HuH-7.5 (cell line): ENCODE results near the gene SLC9A8.
A peak's percentile ranks its signal among the peaks of the same experiment; 100 is the strongest.

Source experiments
- DNase-seq: peaks from one replicate; pipeline ENCODE4 v3.0.0; 2011; ENCODE audit warnings: low spot score

Gene SLC9A8

DNA sequence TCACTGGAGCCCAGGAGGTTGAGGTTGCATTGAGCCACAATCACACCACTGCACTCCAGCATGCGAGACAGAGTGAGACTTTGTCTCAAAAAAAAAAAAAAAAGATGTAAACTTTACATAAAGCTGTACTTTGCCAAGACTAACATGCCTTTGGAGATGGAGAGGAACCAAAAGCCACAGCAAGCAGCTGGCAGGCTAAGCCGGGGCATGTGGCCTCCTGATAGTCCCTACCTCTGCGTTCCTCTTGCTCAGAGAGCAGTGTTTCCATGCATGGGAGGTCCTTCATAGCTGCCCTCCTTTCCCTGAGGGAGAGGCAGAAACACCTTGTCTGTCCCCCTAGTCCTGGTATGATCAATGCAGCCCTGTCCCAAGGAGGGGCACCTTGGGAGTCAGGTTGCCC lies 67.5 kb downstream of the SLC9A8 start:
- DNase-seq: no peak

DNA sequence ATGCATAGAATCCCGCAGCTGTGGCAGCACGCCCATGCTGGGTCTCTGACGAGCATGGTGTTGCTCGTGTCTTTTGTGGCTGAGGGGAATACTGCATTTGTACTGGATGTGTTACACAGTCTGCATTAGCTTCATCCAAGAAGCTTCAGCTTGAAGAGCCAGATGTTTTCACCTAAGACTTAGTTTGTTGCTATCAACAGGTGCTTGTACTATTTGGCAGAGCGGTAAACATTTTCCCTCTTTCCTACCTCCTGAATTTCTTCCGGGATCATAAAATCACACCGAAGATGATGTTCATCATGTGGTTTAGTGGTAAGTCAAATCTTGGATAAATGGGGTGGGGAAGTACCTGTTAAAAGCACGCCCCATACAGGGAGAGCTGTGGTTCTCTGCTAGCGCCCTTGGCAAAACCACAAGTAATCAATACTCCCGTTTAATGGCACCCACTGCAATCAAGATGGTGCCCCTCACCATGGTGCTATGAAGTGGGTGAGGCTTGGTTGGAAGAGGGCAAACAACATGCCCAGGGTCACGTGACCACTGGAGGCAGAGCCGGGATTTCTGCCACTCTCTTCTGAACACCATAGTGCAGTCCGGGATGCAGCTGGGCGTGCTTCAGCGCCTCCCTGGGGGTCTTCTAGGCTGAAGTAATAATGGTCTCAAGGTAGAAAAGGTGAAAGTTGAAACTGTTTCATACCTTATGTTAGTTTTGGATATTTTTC lies 68.3 kb downstream of the SLC9A8 start:
- DNase-seq: no peak

DNA sequence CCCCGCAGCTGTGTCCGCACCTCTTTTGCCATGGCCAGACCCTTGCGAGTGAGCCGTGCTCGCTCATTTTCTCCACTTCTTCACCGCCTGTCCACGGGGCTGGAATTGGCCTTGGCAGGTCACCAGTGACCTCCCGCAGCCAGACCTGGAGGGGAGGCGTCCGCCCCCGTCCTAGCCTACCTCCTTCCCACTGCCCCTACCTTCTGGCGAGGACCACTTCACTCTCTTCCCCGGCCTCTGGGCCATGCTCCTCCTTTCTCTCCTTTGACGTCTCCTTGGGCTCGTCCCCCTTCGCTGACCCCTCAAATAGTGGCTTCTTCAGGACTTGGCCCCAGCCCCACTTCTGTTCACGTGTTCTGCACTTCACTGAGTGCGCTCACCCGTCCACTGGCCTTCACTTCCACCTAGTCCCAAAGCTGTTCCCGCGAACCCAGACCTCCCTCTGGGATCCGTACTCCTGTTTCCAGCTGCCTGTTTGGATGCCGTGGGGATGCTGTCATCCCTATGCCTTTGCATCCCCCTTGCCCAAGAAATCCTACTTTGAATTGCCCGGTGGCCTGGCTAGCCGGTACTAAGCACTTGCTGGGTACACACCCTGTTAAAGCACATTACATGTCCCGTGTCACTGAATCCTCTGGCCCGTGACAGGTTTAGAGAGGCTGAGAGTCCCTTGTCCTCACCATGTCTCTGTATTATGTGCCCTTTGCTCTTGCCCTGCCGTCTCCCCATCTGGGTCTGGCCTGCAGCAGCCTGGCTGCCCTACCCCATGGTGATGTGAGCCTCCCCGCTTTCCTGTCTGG lies 69.7 kb downstream of the SLC9A8 start:
- no peak for DNase-seq

DNA sequence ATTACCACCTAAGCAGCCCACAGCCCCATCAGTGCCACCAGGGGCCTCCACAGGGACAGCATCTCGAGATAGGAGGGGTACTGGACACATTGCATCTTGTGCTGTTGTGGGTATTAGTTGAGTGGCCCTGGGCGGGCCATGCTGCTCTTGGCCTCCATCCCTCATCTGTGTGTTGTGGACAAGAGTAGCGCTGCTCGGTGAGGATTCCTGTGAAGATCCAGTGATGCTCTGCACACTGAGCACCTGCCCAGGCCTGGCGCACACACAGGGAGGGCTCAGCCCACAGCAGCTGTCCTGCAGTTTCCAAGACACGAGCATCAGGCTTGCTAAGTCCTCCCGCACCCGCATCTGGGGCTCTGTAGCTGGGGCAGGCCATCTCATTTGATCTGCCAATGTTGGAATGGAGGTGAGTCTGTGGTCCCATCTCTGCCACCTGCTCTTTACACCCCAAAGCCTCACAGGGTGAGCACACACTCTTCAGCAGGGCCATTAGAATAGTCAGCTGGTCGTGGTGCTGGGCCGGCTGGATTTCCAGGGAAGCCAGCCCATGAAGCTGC lies 70.7 kb downstream of the SLC9A8 start:
- no peak for DNase-seq

DNA sequence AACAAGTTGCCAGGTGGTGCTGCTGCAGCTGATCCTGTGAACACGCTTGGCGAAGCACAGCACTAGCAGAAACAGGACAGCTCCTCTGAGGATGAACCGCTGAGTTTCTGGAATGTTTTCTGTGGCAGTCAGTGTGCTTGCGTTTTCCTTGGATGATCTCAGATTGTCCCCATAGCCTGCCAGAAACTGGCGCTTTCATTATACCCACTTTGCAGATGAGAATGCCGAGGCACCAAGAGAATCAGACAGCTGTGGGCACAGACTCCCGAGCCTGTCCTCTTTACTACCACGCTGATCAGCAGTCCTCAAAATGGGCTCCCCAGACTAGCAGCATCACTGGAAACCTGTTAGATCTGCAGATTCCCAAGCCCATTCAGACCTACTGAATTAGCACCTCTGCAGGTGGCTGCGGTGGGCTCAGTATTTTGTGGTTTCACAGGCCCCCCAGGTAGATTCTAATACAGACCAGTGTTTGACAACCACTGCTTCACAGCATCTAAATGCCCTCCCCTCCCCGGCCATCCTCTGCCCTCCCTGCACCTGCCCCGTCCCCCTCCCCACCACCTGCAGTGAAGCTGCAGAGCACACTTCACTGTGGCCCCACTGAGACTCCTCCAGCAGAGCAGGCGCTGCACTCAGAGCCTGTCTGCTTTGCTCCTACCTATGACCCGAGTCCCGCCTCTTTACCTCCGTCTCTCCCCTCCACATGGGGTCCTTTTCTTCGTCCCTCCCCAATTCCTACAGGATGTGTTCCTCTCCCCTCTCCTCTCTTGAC lies 73.1 kb downstream of the SLC9A8 start:
- no peak for DNase-seq

DNA sequence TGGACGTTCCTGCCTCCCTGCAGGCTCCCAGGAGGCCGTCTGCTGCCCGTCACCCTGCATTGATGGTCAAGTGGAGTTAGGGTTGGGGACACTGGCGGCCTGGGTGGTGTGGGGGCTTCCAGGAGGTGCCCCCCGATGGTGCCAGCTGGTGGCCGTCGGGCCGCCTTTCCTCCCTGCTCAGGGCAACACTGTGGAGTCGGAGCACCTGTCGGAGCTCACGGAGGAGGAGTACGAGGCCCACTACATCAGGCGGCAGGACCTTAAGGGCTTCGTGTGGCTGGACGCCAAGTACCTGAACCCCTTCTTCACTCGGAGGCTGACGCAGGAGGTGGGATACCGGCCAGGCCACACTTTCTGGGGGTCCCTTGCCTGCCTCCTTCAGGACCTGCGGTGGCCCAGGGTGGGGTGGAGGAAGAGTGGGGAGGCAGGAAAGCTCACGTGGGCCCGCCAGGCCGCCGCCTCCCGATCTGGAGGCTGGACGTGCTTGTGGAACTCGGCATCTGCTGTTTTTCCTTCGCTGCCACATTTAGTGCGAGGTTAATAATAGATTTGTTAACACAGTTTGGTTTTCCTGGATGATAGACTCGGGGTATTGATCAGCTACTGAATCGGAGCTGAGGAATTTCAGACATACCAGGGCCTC lies 74.1 kb downstream of the SLC9A8 start:
- no peak for DNase-seq

DNA sequence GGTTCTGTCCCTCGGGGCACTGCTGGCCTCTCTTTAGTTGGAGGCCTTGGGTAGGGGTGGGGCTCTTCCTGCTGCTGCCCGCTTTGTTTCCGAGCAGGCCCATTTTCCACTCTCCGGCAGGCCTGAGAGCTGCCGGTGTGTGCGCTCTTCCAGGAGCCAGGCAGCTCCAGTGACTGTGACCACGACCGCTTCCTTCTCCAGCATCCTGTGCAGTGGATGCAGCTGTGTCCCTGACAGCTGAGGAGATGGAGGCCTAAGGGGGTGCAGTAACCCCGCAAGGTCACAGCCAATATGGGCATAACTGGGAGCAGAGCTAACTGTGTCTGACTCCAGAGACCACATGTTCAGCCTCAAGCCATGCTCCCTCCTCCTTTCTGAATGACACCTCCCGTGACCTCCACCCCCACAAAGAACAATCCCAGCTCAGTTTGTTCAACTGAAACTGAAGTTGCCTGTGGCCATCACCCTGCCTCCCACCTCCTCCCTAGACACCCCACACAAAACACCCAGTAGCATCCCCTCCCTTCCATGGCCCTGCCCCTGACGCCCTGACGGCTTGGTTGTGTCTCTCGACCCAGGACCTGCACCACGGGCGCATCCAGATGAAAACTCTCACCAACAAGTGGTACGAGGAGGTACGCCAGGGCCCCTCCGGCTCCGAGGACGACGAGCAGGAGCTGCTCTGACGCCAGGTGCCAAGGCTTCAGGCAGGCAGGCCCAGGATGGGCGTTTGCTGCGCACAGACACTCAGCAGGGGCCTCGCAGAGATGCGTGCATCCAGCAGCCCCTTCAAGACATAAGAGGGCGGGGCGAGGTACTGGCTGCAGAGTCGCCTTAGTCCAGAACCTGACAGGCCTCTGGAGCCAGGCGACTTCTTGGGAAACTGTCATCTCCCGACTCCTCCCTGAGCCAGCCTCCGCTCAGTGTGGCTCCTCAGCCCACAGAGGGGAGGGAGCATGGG lies 74.9 kb downstream of the SLC9A8 start:
- no peak for DNase-seq

DNA sequence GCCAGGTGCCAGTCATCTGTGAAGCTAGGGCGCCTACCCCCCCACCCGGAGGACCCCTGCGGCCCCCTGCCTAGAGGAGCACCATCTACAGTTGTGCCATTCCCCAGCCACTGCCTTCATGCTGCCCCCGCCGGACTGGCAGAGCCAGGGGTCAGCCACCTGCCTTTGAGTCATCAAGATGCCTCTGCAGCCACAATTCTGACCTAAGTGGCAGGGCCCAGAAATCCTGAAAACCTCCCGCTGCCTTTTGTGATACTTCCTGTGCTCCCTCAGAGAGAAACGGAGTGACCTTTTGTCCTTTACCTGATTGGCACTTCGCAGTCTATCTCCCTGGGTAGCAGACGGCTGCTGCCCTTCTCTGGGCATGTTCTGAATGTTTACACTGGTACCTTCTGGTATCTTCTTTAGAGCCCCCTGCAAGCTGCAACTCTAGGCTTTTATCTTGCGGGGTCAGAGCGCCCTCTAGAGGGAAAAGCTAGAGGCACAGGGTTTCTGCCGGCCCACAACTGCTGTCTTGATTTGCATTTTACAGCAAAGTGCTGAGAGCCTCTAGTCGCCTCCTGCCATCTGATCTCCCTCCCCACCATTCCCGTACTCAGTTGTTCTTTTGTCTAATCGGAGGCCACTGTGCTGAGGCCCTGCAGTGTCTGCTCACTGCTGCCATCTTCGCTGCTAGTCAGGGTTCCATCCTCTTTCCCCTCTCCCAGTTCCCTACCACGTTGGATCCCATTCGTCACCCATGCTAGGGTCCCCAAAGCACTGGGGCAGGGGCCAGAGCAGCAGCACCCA lies 75.8 kb downstream of the SLC9A8 start:
- peak; percentile 89 for DNase-seq

DNA sequence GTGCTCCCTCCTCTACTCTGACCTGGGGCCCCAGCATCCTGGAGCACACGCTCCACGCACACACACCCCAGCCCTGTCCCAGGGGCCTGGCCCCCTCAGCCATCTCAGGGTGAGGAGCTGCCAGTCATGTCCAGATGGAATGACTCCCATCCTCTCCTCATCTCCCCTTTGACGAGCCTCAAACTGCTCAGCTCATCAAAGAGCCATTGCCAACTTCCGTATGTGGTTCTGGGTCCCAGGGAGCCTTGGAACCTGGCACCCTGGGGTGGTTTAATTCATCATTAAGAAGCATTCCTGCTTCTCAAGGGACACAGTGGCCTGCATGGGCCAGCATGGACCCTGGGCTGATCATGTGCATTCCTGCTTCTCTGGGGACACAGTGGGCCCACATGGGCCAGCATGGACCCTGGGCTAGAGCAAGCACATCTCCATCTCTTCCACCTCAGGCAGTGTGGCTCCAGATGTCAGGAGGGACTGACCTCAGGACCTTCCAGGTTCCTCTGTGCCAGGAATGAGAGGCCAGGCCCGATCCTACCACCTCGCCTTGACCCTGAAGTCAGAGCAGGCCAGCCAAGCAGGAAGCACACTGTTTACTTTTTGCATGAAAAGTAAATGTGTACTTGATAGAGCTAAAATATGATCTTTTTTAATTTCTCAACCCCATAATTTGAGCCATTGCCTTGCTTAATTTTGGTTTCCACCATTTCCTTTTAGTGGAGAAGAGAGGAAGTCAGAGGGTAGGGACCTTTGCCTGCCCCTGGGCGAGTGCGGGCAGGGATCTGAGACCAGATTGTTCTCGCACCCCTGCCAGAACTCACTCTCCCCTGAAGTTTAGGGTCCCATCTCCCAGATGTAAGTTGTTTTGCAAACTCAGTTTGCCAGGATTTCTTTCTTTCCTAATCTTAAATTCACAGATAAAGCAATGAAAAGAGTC lies 76.6 kb downstream of the SLC9A8 start:
- DNase-seq: no peak

DNA sequence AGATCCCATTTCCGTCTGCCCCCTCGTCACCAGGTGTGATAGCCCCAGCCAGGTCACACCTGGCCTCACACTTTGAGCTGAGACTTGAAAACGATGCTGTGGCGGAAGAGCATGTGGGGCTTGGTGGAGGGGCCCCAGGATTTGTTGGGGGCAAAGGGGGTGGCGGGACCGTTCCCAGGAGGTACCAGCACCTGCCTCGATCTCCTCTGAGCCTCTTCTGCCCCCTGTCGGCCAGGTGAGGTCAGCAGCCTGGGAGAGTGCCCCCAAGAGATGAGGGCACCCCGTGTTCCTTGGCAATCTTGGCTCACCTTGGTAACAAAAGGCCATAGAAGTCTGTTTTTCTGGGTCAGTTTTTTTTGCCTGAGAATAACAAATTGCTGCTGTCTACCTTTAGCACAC lies 77.3 kb downstream of the SLC9A8 start:
- no peak for DNase-seq

DNA sequence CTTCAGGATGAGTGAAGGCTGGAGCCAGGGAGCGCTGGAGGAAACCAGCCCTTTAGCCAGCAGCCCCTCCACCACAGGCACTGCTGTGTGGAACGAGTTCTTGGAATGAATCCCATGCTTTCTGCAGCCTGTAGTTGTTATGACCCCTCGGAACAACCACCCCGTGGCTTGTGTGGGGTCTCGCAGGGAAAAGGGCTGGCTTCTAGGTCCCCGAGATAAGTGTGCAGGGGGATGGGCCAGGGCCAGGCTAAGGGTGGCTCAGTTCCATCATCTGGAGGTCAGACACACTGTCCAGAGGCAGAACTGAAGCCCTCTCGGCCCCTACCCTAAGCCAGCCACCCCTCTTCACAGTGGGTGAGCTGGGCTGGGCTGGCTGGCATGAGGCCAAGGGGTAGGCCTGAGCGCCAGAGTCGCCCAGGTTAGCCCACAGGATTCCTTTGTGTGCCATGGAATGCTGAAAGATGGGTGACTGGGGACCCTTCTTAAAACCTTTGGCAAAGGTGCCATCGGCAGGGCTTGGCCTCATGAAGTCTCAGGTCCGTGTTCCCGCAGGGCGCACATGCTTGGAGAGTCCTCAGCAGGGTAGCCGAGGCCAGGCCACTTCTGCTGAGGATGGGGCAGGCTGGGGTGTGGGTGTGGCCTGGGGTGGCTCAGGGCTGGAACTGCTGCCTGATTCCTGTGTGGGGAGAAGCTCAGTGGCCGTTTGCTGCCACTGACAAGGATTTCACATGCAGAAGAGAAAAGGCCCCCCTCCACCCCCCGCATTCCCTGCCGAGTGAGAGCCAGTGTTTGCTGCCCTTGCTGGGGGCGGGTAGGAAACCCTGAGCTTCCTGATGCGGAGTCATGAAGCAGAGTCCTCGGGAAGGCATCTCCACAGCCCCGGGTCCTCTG lies 78.1 kb downstream of the SLC9A8 start:
- no peak for DNase-seq

DNA sequence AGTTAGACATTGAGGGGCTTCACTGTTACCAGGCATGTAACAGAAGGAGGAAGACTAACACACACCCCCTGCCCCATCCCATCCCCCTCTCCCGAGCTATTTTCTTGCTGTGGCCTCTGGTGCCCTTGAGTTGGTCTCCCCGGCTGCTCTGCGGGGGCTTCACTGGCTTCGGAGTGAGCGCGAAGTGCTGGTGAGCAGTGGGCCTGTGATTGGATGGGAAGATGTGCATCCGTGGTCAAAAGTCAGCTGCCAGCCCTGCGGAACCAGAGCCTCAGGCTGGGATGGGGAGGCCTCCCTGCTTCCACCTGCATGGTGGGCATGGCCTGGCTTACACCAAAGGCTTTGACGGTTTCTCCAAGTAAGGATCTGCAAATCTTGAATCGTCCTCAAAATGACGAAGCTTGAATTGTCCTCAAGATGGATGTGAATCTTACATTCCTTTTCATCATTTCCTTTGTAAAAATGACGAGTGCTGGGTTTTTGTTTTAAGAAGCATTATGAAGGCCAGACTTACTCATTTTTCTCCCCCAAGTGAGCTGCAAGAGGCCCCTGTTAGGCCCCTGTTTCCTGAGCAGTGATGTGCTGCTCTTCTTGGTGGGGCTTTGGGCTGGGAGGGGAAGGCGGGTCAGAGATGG lies 79.0 kb downstream of the SLC9A8 start:
- no peak for DNase-seq

DNA sequence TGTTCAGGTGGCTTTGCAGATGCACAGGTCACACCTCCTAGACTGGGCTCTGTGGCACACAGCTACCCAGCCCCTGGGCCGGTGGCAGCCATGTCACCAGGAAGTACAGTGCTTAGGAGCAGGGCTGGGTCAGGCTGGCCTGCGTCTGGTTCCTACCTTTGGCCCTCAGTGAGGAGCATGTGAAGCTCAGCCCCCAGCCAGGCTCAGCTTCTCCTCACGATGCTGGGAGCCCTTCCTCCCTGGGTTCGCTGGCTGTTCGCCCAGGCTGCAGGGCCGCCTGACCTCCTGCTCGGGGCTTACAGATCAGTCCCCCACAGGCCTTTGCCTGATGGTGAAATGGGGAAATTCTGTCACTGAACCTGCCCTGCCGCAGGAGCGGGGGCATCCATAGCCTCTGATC lies 79.6 kb downstream of the SLC9A8 start:
- DNase-seq: no peak

DNA sequence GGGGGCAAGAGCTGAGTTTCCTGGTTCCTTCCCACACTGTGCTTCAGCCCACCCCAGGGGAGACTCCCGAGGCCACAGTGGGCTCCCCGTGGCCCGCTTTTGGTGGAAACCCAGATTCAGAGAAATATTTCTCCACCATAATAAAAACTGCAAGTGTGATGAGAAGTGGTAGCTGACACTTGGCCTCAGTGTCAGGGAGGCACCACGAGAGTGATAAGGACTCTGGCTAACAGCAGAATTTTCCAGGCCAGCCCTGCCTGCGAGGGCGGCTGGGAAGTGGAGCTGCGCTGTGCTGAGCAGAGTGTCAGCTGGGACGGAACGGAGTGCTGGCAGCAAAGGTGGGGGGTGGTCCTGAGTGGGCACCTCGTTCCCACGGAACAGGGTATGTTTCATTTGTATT lies 80.2 kb downstream of the SLC9A8 start:
- DNase-seq: no peak

DNA sequence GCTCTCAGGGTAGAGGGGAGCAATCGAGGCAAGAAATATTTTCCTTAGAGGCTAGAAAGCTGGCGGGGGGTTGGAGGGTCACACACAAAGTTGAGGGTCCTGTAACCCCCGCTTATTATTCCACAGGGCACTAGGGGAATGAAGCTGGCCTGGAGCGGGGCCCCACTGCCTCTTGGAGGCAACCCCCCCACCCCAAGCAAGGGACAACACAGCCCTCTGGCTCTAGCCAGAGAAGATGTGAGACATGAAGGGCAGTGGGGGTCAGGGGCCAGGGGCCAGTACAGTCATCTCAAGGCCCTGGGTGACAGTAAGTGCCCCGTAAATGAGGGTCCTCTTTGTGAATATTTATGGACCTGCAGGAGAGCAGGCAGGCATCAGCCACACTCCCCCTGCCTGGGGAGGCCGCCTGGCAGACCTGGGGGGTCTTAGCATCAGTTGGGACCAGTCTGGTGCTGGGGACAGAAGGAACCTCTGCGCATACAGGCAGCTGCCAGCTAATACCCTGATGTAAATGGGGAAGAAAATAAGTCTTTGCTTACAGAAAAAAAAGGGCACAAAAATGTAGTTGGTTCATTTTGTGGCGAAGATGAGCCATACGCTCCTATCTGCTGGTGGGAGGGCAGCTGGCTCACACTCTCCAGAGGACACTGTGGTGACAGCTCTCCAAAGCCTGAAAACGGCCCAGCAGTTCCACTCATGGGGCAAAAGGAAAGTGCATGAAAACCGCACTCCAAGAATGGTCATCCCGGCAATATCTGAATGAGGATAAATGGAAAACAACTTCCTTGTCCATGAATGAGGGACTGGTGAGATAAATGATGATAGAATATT lies 80.8 kb downstream of the SLC9A8 start:
- no peak for DNase-seq

DNA sequence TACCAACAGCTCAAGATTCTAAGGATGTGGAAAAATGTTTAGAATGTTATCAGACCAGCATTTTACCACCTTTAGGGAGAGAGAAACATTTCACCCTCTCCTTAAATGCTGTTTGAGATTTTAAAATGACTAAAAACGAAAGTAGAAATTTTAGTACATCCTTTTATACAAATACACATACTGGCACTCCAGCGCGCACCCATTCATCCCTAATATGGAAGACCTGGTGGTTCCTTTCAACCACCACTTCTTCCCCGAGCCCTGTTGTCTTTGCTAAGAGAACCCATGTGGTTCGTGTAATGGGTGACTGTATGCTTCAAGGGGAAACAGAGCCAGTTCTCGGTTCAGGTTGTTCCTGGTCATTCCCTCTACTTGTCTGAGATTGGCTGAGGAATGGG lies 81.4 kb downstream of the SLC9A8 start:
- DNase-seq: no peak
